Right cardiac atrium (tissue), 5 donors: ENCODE measurements around the gene HSPBP1. TPM values are rescaled to one million over a fixed set of nuclear protein-coding genes. Genes with fewer than 3 reads are reported as not detected.

Experiments used
- ATAC-seq, 2 donors: fragments of 200-7000 bp; cut with Tn5 transposase; one replicate each; pipeline versions ENCODE4 v1.8.0 to v1.9.1; 2020; ENCODE audit warnings: moderate library complexity in 2 of 2, mild to moderate bottlenecking in 1 of 2
- DNase-seq, 3 donors: peaks; one replicate each; pipeline ENCODE4 v3.0.0-alpha.2; 2020
- H3K27ac ChIP-seq: one replicate; pipeline ENCODE4 v1.5.1; 2013; ENCODE audit warnings: mild to moderate bottlenecking, low read length, control low read depth, moderate library complexity
- H3K27me3 ChIP-seq: one replicate; pipeline ENCODE4 v1.6.1; 2013; ENCODE audit not compliant: control insufficient read depth, insufficient read depth
- H3K4me1 ChIP-seq: one replicate; pipeline ENCODE4 v1.6.1; 2013; ENCODE audit warnings: low read length; ENCODE audit not compliant: control insufficient read depth, insufficient read depth
- H3K4me3 ChIP-seq: one replicate; pipeline ENCODE4 v1.5.1; 2013; ENCODE audit warnings: low read length, control low read depth
- H3K9me3 ChIP-seq: one replicate; pipeline ENCODE4 v1.6.1; 2013; ENCODE audit warnings: low read length; ENCODE audit not compliant: control insufficient read depth
- WGBS: extraction: QIAGEN DNeasy Blood & Tissue Kit; methylation state at CpG from one replicate; pipeline ENCODE4 v1.1.7; 2013; 5-methylcytosine and 5-hydroxymethylcytosine counted together
- intact Hi-C, 4 donors: fragments of 100-400 bp; cut with DNase I; formaldehyde crosslinking; loops; one replicate each; pipeline versions ENCODE4 v1.11.0 to v1.14.0; 2022 to 2023
- microRNA-seq, 2 donors: library from miRNA; unstranded; fragments of <30 nt; microRNA quantifications; one replicate each; pipeline ENCODE4 v1.2.0, GENCODE V29; 2020 to 2021
- polyA plus RNA-seq: library from polyadenylated mRNA; stranded (reverse); fragments of 200-250 nt; gene quantifications from one replicate; pipeline ENCODE4 v1.2.3, GENCODE V29; 2013
- total RNA-seq, 4 donors: library from RNA; stranded (reverse); fragmentation: NEBNext Ultra II Directional; extraction: Animal tissue kit (Norgen Biotek cat#: 25700); gene quantifications; one replicate each; pipeline ENCODE4 v1.2.1, GENCODE V29; 2021
- donor health status: healthy with polysubstance abuse.
- donor health status: DM: no; HTN: yes; CAD: no.
- donor health status: DM: no; HTN: no; CAD: no.
- donor health status: DM: no; HTN: yes; CAD: no; lungs with severe emphysema.
- donor health status: DM: yes; HTN: yes; CAD: no.

HSPBP1 gene
- total and polyA plus RNA-seq, 5 donors = 27.7 to 48.0 (median 33.4) TPM

DNA sequence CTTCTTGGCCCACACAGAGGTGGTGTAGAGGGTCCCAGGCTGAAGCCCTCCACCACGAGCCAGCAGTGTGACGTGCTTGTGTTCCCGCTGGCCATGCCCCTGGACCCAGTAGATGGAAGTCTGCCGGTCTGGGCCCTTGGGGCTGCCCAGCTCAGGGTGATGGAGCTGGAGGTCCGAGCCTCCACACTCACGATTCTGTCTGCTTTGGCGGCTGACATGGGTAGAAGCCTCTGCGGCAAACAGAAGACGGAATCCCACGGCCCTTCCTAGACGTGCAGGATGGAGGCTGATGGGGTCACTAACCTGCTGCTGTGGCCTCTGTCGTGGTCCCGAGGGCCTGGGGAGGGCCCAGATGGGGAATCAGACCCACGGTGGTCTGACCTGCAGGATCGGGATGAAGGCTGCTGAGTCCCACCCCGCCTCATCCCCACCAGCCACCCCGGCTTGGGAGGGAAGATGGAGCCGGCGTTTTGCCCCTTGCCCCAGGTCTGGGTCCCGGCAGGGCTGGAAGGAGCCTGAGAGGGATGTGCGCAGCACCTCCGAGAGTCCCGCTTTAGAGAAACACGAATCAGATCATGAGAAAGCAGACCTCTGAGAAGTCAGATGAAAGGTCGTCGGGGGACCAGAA lies 55.8 kb downstream of the HSPBP1 start:
- DNase-seq (no peak), ATAC-seq (no peak)
- intact Hi-C loops = no loop called here
- H3K4me3 ChIP-seq = no peak overlapping the region
- H3K4me1 ChIP-seq = no peaks in the 10 kb centered on the region
- WGBS = 77% methylated on average over 26 of the region's 26 CpGs
- H3K27ac ChIP-seq = no peak overlapping the region
- no peaks in the 10 kb centered on the region for H3K9me3 ChIP-seq
- no peaks in the 10 kb centered on the region for H3K27me3 ChIP-seq

DNA sequence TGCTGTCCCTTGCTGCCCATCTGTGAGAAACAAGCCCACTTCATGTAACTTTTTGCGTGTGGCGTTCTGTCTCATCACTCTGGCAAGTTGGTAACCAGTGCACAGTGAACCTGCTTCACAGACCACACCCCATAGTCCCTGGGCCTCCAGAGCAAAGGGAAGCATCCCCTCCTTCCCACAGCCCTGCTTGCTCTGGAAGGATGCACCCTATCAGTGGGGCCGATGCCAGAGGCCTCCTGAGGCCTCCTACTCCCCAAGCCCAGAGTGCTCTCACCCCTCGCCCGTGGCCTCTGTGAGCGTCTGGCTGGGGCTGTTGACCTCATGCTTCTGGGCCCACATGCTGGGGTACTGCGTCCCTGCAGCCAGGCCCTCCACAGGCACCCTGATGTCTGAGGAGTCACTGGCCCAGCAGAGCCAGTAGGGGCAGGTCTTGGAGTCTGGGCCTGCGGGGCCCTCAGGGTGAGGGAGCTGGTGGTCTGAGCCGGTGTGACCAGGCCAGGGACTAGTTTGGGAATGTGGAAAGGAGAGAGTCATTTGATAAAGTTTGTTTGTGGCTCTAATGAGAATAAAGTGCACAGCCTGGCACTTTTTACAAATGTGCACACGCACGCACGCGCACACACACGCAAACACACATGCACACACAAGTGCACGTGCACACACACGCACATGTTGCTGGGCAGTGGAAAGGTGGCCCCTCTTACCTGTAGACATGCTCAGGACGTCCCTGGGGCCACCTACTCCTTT lies 56.4 kb downstream of the HSPBP1 start:
- no peaks in the 10 kb centered on the region for H3K27me3 ChIP-seq
- no peak for DNase-seq
- H3K9me3 ChIP-seq = no peaks in the 10 kb centered on the region
- intact Hi-C loops = no loop called here
- no peak for ATAC-seq
- no peaks in the 10 kb centered on the region for H3K4me1 ChIP-seq
- H3K27ac ChIP-seq = no peak overlapping the region
- WGBS = 83% methylated on average over 17 of the region's 17 CpGs
- no peak overlapping the region for H3K4me3 ChIP-seq

DNA sequence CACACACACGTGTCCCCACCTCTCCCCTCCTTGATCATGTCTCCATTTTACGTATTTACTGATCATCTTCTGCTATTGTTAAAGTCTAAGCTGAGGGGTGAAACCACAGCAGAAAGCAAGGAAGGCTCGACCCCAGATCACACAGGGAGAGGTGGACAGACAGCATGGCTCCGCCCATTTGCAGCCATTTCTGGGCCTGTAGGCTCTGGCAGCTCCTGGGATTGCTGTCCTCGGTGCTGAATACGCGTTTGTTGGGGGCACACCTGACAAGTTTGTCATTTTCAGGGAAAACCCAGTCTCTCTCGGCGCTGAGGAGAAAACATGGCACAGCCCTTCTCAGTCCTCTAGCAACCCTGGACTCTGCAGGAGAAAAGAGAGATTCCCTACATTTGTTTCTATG lies 59.4 kb downstream of the HSPBP1 start:
- Histone ChIP-seq H3K27me3 (no peaks in the 10 kb centered on the region), H3K4me1 (peaks cover 7% of the 10 kb centered on the region), H3K4me3 (no peak overlapping the region), H3K9me3 (no peaks in the 10 kb centered on the region), H3K27ac (no peak overlapping the region)
- WGBS = 74% methylated on average over 9 of the region's 9 CpGs
- intact Hi-C loops = no loop called here
- ATAC-seq = no peak
- no peak for DNase-seq

DNA sequence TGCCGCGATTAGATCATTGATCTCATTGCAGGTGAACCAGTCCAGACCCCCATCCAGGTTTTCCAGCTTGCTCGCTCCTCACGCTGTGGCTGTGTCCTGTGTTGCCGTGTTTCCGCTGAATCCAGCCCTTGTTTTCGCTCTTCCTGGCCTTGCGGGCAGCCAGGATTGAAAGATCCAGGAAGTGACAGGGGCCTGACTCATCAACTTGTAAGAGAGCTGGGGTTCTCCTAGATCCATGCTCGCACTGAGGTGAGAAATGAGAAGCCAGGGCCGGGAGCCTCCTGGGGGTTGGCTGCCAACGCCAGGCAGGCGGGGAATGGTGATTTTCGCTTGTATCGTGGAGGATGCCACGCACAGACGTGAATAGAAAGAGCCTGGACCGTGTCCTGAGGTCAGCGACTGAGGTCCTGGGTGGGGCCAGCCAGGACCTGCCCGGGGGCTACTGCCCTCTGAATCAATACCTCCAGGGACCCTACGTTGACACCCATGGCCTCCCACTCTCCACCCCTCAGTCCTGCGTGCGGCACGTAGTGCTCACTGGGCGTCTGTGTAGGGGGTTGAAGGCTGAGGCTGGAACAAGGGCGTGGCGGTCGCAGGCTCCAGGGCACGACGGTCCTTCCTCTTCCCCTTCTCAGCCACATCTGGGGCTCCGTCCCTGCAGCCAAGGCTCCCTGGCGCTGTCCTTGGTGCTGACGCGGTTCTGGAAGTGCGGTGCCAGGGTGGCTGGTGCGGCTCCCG lies 63.3 kb downstream of the HSPBP1 start:
- peak; percentile 93 to 94 for ATAC-seq
- intact Hi-C loops = no loop called here
- Histone ChIP-seq H3K4me1 (peaks cover 7% of the 10 kb centered on the region), H3K27me3 (no peaks in the 10 kb centered on the region), H3K4me3 (peak overlapping the region; percentile 26), H3K27ac (peak overlapping the region; percentile 35), H3K9me3 (peaks cover 2% of the 10 kb centered on the region)
- 4% methylated on average over 36 of the region's 36 CpGs for WGBS
- peak; percentile 85 to 93 (median 92) for DNase-seq

- Histone ChIP-seq H3K4me1 (peaks cover 7% of the 10 kb centered on the region), H3K27me3 (no peaks in the 10 kb centered on the region), H3K9me3 (peaks cover 2% of the 10 kb centered on the region), H3K4me3 (no peak overlapping the region), H3K27ac (no peak overlapping the region)
- intact Hi-C loops = no loop called here
- DNase-seq (no peak), ATAC-seq (no peak)
- 81% methylated on average over 7 of the region's 7 CpGs for WGBS
Measured at GRCh38 chr19:55213547-55213946, 66.4 kb downstream of the HSPBP1 start.

DNA sequence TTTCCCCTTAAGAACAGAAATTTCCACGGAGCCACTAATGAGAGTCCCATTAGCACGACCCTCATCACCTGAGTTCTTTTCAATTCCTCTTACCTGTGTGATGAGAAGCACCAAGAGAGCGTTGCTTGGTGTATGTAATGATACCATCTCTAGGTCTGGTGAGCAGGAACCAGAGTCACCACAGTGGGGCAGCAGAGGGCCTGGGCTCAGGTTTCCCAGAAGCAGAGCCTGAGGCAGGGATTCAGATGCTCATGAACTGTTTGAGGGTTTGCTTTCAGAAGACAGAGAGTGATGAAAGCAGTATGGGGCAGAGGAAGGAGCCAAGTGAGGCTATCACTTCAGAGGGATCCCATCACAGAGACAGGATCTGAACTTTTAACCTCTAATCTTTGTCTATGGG lies 67.5 kb downstream of the HSPBP1 start:
- no peaks in the 10 kb centered on the region for H3K27me3 ChIP-seq
- no peak overlapping the region for H3K27ac ChIP-seq
- ATAC-seq (no peak), DNase-seq (no peak)
- 85% methylated on average over 3 of the region's 3 CpGs for WGBS
- H3K9me3 ChIP-seq = peaks cover 2% of the 10 kb centered on the region
- no peak overlapping the region for H3K4me3 ChIP-seq
- peaks cover 7% of the 10 kb centered on the region for H3K4me1 ChIP-seq
- intact Hi-C loops = no loop called here

Small RNAs within 50 kb of the gene (microRNA-seq; reads per million reads assigned to microRNA genes)
- gene MIR6802 (0 to 1.7 reads per million in 2 donors), gene MIR6803 (0 to 2.9 reads per million in 2 donors), gene MIR6804 (0 reads per million in 2 donors)

Other genes with a start within 250 kb of the HSPBP1 start
- gene GP6, start 241.8 kb downstream of the HSPBP1 start, total RNA-seq = under 1 TPM; 0.26 to 0.71 (median 0.44) TPM
- gene GP6, start 241.8 kb downstream of the HSPBP1 start, polyA plus RNA-seq = 0.27 TPM
- gene RDH13, start 217.0 kb downstream of the HSPBP1 start, total RNA-seq = 10 to 100 TPM; 25.5 to 42.6 (median 31.9) TPM
- 30.1 TPM for gene RDH13, start 217.0 kb downstream of the HSPBP1 start, polyA plus RNA-seq
- 1 to 10 TPM in 3 of 4 donors, under 1 TPM in 1; 0.78 to 1.7 (median 1.1) TPM for gene EPS8L1, start 204.2 kb downstream of the HSPBP1 start, total RNA-seq
- gene EPS8L1, start 204.2 kb downstream of the HSPBP1 start, polyA plus RNA-seq = 2.2 TPM
- gene PPP1R12C, start 162.5 kb downstream of the HSPBP1 start, total RNA-seq = 100 to 1,000 TPM; 125 to 244 (median 147) TPM
- 221 TPM for gene PPP1R12C, start 162.5 kb downstream of the HSPBP1 start, polyA plus RNA-seq
- 10 to 100 TPM in 3 of 4 donors, 1 to 10 TPM in 1; 8.0 to 25.3 (median 14.7) TPM for gene TNNT1, start 130.9 kb downstream of the HSPBP1 start, total RNA-seq
- gene TNNT1, start 130.9 kb downstream of the HSPBP1 start, polyA plus RNA-seq = 34.8 TPM
- 1,000 to 10,000 TPM; 1,638 to 3,997 (median 2,736) TPM for gene TNNI3, start 122.4 kb downstream of the HSPBP1 start, total RNA-seq
- gene TNNI3, start 122.4 kb downstream of the HSPBP1 start, polyA plus RNA-seq = 8,501 TPM
- gene DNAAF3, start 113.5 kb downstream of the HSPBP1 start, total RNA-seq = 1 to 10 TPM in 3 of 4 donors, under 1 TPM in 1; 0.56 to 1.6 (median 1.3) TPM
- gene DNAAF3, start 113.5 kb downstream of the HSPBP1 start, polyA plus RNA-seq = 2.9 TPM
- gene SYT5, start 99.8 kb downstream of the HSPBP1 start, total RNA-seq = 1 to 10 TPM in 1 of 4 donors, not detected in 3; 1.3 TPM
- 0.09 TPM for gene SYT5, start 99.8 kb downstream of the HSPBP1 start, polyA plus RNA-seq
- gene PTPRH, start 70.6 kb downstream of the HSPBP1 start, total RNA-seq = 1 to 10 TPM in 2 of 4 donors, under 1 TPM in 2; 0.14 to 3.1 (median 0.75) TPM
- gene PTPRH, start 70.6 kb downstream of the HSPBP1 start, polyA plus RNA-seq = 0.72 TPM
- 1 to 10 TPM in 3 of 4 donors, under 1 TPM in 1; 0.80 to 2.1 (median 1.3) TPM for gene TMEM86B, start 51.3 kb downstream of the HSPBP1 start, total RNA-seq
- gene TMEM86B, start 51.3 kb downstream of the HSPBP1 start, polyA plus RNA-seq = 1.6 TPM
- 10 to 100 TPM; 39.3 to 43.5 (median 41.4) TPM for gene PPP6R1, start 21.1 kb downstream of the HSPBP1 start, total RNA-seq
- gene PPP6R1, start 21.1 kb downstream of the HSPBP1 start, polyA plus RNA-seq = 31.7 TPM
- gene BRSK1, start 3.9 kb upstream of the HSPBP1 start, total RNA-seq = 10 to 100 TPM; 17.2 to 20.5 (median 19.5) TPM
- gene BRSK1, start 3.9 kb upstream of the HSPBP1 start, polyA plus RNA-seq = 11.9 TPM
- gene TMEM150B, start 45.2 kb upstream of the HSPBP1 start, total RNA-seq = 1 to 10 TPM; 2.0 to 2.4 (median 2.2) TPM
- 0.68 TPM for gene TMEM150B, start 45.2 kb upstream of the HSPBP1 start, polyA plus RNA-seq
- gene KMT5C, start 59.8 kb upstream of the HSPBP1 start, total RNA-seq = 1 to 10 TPM; 6.7 to 9.8 (median 8.4) TPM
- 6.3 TPM for gene KMT5C, start 59.8 kb upstream of the HSPBP1 start, polyA plus RNA-seq
- gene COX6B2, start 74.6 kb upstream of the HSPBP1 start, total RNA-seq = not detected
- gene COX6B2, start 74.6 kb upstream of the HSPBP1 start, polyA plus RNA-seq = not detected
- not detected for gene GARIN5B, start 83.2 kb upstream of the HSPBP1 start, total RNA-seq
- not detected for gene GARIN5B, start 83.2 kb upstream of the HSPBP1 start, polyA plus RNA-seq
- not detected for gene IL11, start 90.4 kb upstream of the HSPBP1 start, total RNA-seq
- gene IL11, start 90.4 kb upstream of the HSPBP1 start, polyA plus RNA-seq = not detected
- not detected for gene TMEM190, start 96.7 kb upstream of the HSPBP1 start, total RNA-seq
- gene TMEM190, start 96.7 kb upstream of the HSPBP1 start, polyA plus RNA-seq = not detected
- 1 to 10 TPM in 1 of 4 donors, under 1 TPM in 3; 0.47 to 1.2 (median 0.56) TPM for gene TMEM238, start 104.2 kb upstream of the HSPBP1 start, total RNA-seq
- gene TMEM238, start 104.2 kb upstream of the HSPBP1 start, polyA plus RNA-seq = 0.14 TPM
- 1,000 to 10,000 TPM in 1 of 4 donors, 100 to 1,000 TPM in 3; 656 to 1,015 (median 735) TPM for gene RPL28, start 105.8 kb upstream of the HSPBP1 start, total RNA-seq
- gene RPL28, start 105.8 kb upstream of the HSPBP1 start, polyA plus RNA-seq = 806 TPM
- 10 to 100 TPM; 21.0 to 32.7 (median 27.8) TPM for gene UBE2S, start 127.7 kb upstream of the HSPBP1 start, total RNA-seq
- 12.2 TPM for gene UBE2S, start 127.7 kb upstream of the HSPBP1 start, polyA plus RNA-seq
- gene SHISA7, start 163.2 kb upstream of the HSPBP1 start, total RNA-seq = not detected
- 0.05 TPM for gene SHISA7, start 163.2 kb upstream of the HSPBP1 start, polyA plus RNA-seq
- 10 to 100 TPM; 49.6 to 73.9 (median 62.0) TPM for gene ISOC2, start 181.5 kb upstream of the HSPBP1 start, total RNA-seq
- gene ISOC2, start 181.5 kb upstream of the HSPBP1 start, polyA plus RNA-seq = 111 TPM
- not detected for gene C19orf85, start 184.6 kb upstream of the HSPBP1 start, total RNA-seq
- not detected for gene C19orf85, start 184.6 kb upstream of the HSPBP1 start, polyA plus RNA-seq
- 1 to 10 TPM; 5.6 to 8.1 (median 6.7) TPM for gene ZNF628, start 196.5 kb upstream of the HSPBP1 start, total RNA-seq
- gene ZNF628, start 196.5 kb upstream of the HSPBP1 start, polyA plus RNA-seq = 7.7 TPM
- gene NAT14, start 205.1 kb upstream of the HSPBP1 start, total RNA-seq = 10 to 100 TPM; 13.6 to 20.8 (median 15.0) TPM
- 15.8 TPM for gene NAT14, start 205.1 kb upstream of the HSPBP1 start, polyA plus RNA-seq
- gene SSC5D, start 208.3 kb upstream of the HSPBP1 start, total RNA-seq = 10 to 100 TPM in 1 of 4 donors, 1 to 10 TPM in 3; 6.8 to 10.2 (median 8.1) TPM
- 4.4 TPM for gene SSC5D, start 208.3 kb upstream of the HSPBP1 start, polyA plus RNA-seq